IMR-90 (cell line): ENCODE measurements around the gene RNPEP. TPM values are rescaled to one million over a fixed set of nuclear protein-coding genes. Genes with fewer than 3 reads are reported as not detected.

ENCODE experiments used
- ATAC-seq: fragments of 200-7000 bp; cut with Tn5 transposase; 2 replicates; pipeline ENCODE4 v1.9.1; 2020; ENCODE audit warnings: low read depth, mild to moderate bottlenecking, moderate library complexity
- BruUV-seq: library from RNA; stranded (reverse); fragments of 400-500 nt; replicated peaks from 2 replicates; lab custom pipeline; 2021; lab: Mats Ljungman, UMichigan
- CTCF ChIA-PET: fragments of 300-600 bp; formaldehyde crosslinking; extraction: SDS; loops from one replicate; lab custom pipeline; 2021; ENCODE audit warnings: antibody characterized with exemption; lab: Yijun Ruan, JAX
- POLR2A ChIA-PET: fragments of 300-600 bp; sonication (Branson Sonifier 250); formaldehyde crosslinking; loops from one replicate; lab custom pipeline; 2022; ENCODE audit warnings: antibody characterized with exemption; ENCODE audit not compliant: unreplicated experiment; lab: Charles Lee
- DNase-seq: peaks from one replicate; pipeline ENCODE4 v3.0.0; 2013
- H2AFZ ChIP-seq: replicated peaks from 2 replicates; pipeline ENCODE3; 2013; ENCODE audit warnings: low read length, mild to moderate bottlenecking; ENCODE audit not compliant: poor library complexity
- H2AK5ac ChIP-seq: 2 replicates; pipeline ENCODE4 v1.6.1; 2013; ENCODE audit warnings: low read depth, low read length, inconsistent platforms
- H2AK9ac ChIP-seq: replicated peaks from 2 replicates; pipeline ENCODE3; 2013; ENCODE audit warnings: mild to moderate bottlenecking, low read depth, low read length, moderate library complexity; ENCODE audit not compliant: poor library complexity
- H2BK120ac ChIP-seq: 2 replicates; pipeline ENCODE4 v1.6.1; 2013; ENCODE audit warnings: low read depth, low read length, inconsistent platforms
- H2BK15ac ChIP-seq: 3 replicates; pipeline ENCODE4 v1.6.1; 2013; ENCODE audit warnings: low read depth, low read length, inconsistent platforms
- H2BK20ac ChIP-seq: 2 replicates; pipeline ENCODE4 v1.6.1; 2013; ENCODE audit warnings: low read depth, mild to moderate bottlenecking, inconsistent platforms, low read length, moderate library complexity
- H2BK5ac ChIP-seq: 2 replicates; pipeline ENCODE4 v1.6.1; 2013; ENCODE audit warnings: mild to moderate bottlenecking, low read depth, low read length, inconsistent platforms; ENCODE audit not compliant: poor library complexity, severe bottlenecking
- H3K14ac ChIP-seq: replicated peaks from 2 replicates; pipeline ENCODE4 v1.6.1; 2013; ENCODE audit warnings: low read depth, low read length, inconsistent platforms
- H3K18ac ChIP-seq: 2 replicates; pipeline ENCODE4 v1.6.1; 2013; ENCODE audit warnings: low read depth, low read length, control low read depth
- H3K23ac ChIP-seq: 2 replicates; pipeline ENCODE4 v1.6.1; 2013; ENCODE audit warnings: low read depth, low read length, inconsistent platforms
- H3K27ac ChIP-seq: 2 replicates; pipeline ENCODE4 v1.5.1; 2013; ENCODE audit warnings: mild to moderate bottlenecking, control low read depth, low read length; ENCODE audit not compliant: insufficient read depth
- H3K27me3 ChIP-seq: 2 replicates; pipeline ENCODE4 v1.6.1; 2013; ENCODE audit warnings: low read length; ENCODE audit not compliant: control insufficient read depth, insufficient read depth
- H3K36me3 ChIP-seq: 2 replicates; pipeline ENCODE4 v1.6.1; 2013; ENCODE audit warnings: low read length, mixed read lengths; ENCODE audit not compliant: control insufficient read depth, insufficient read depth
- H3K4ac ChIP-seq: 2 replicates; pipeline ENCODE4 v1.6.1; 2013; ENCODE audit warnings: low read depth, low read length, inconsistent platforms
- H3K4me1 ChIP-seq: 2 replicates; pipeline ENCODE4 v1.6.1; 2013; ENCODE audit warnings: low read length, mixed read lengths; ENCODE audit not compliant: control insufficient read depth, insufficient read depth
- H3K4me2 ChIP-seq: 2 replicates; pipeline ENCODE4 v1.6.1; 2013; ENCODE audit warnings: low read depth, mild to moderate bottlenecking, control low read depth, low read length, moderate library complexity
- H3K4me3 ChIP-seq: 2 replicates; pipeline ENCODE4 v1.5.1; 2013; ENCODE audit warnings: low read depth, mild to moderate bottlenecking, control low read depth, low read length, moderate library complexity; ENCODE audit not compliant: insufficient read depth
- H3K56ac ChIP-seq: 2 replicates; pipeline ENCODE4 v1.6.1; 2013; ENCODE audit warnings: low read length, inconsistent platforms; ENCODE audit not compliant: insufficient read depth; ENCODE audit errors: extremely low read depth
- H3K79me1 ChIP-seq, 2 experiments: 2 replicates each; pipeline ENCODE4 v1.6.1; 2013; ENCODE audit warnings: low read length in 2 of 2, inconsistent platforms in 1 of 2, low read depth in 1 of 2
- H3K9ac ChIP-seq: 2 replicates; pipeline ENCODE4 v1.6.1; 2013; ENCODE audit warnings: low read depth, low read length, control low read depth
- H3K9me1 ChIP-seq: 2 replicates; pipeline ENCODE4 v1.6.1; 2013; ENCODE audit warnings: low read length, inconsistent platforms; ENCODE audit not compliant: insufficient read depth
- H3K9me3 ChIP-seq: 2 replicates; pipeline ENCODE4 v1.6.1; 2013; ENCODE audit warnings: low read length; ENCODE audit not compliant: control insufficient read depth, insufficient read depth
- H4K20me1 ChIP-seq: 2 replicates; pipeline ENCODE4 v1.6.1; 2013; ENCODE audit warnings: low read length, inconsistent platforms; ENCODE audit not compliant: insufficient read depth
- H4K5ac ChIP-seq: 2 replicates; pipeline ENCODE4 v1.6.1; 2013; ENCODE audit warnings: mild to moderate bottlenecking, low read depth, low read length, control low read depth
- H4K8ac ChIP-seq, 2 experiments: 2 replicates each; pipeline ENCODE4 v1.6.1; 2013; ENCODE audit warnings: low read depth in 2 of 2, low read length in 2 of 2, control low read depth in 1 of 2, inconsistent platforms in 1 of 2
- H4K91ac ChIP-seq: 2 replicates; pipeline ENCODE4 v1.6.1; 2013; ENCODE audit warnings: low read depth, low read length, inconsistent platforms; ENCODE audit not compliant: insufficient read depth
- BHLHE40 ChIP-seq: fragments of 150-350 bp; IDR thresholded peaks from 2 replicates; pipeline ENCODE4 v1.6.1; 2016; ENCODE audit warnings: mild to moderate bottlenecking, low read depth, low read length
- CEBPB ChIP-seq: IDR thresholded peaks from 2 replicates; pipeline ENCODE4 v1.6.1; 2012; ENCODE audit warnings: low read depth, low read length, improper control_type of control experiment
- ELK1 ChIP-seq: fragments of 150-350 bp; IDR thresholded peaks from 2 replicates; pipeline ENCODE4 v1.6.1; 2016; ENCODE audit warnings: low read depth, mild to moderate bottlenecking, low read length, moderate library complexity, borderline replicate concordance
- FOS ChIP-seq: fragments of 150-350 bp; IDR thresholded peaks from 2 replicates; pipeline ENCODE4 v1.6.1; 2016; ENCODE audit warnings: low read depth, low read length
- MAZ ChIP-seq: IDR thresholded peaks from 2 replicates; pipeline ENCODE4 v1.6.1; 2012; ENCODE audit warnings: low read depth, mild to moderate bottlenecking, low read length, improper control_type of control experiment, moderate library complexity, borderline replicate concordance
- MXI1 ChIP-seq: IDR thresholded peaks from 2 replicates; pipeline ENCODE4 v1.6.1; 2012; ENCODE audit warnings: low read depth, mild to moderate bottlenecking, low read length, moderate library complexity, borderline replicate concordance
- NFE2L2 ChIP-seq: fragments of 150-350 bp; IDR thresholded peaks from 2 replicates; pipeline ENCODE4 v1.6.1; 2016; ENCODE audit warnings: low read depth, mild to moderate bottlenecking, low read length
- POLR2A ChIP-seq: IDR thresholded peaks from 2 replicates; pipeline ENCODE4 v1.6.1; 2012; ENCODE audit warnings: mild to moderate bottlenecking, low read depth, low read length
- RAD21 ChIP-seq: IDR thresholded peaks from 2 replicates; pipeline ENCODE4 v1.6.1; 2012; ENCODE audit warnings: low read length, improper control_type of control experiment
- RFX5 ChIP-seq: IDR thresholded peaks from 2 replicates; pipeline ENCODE4 v1.8.0; 2012; ENCODE audit warnings: low read depth, mild to moderate bottlenecking, low read length, moderate library complexity
- SMC3 ChIP-seq: fragments of 150-350 bp; IDR thresholded peaks from 2 replicates; pipeline ENCODE4 v1.6.1; 2016; ENCODE audit warnings: low read depth, mild to moderate bottlenecking, antibody characterized with exemption, low read length, moderate library complexity
- whole genome bisulfite sequencing, 2 experiments: methylation state at CpG; one replicate each; pipeline versions ENCODE4 v1.1.5 to v1.1.7; 2013; ENCODE audit warnings: missing lambda C conversion rate in 2 of 2; ENCODE audit not compliant: insufficient read length in 1 of 2; ENCODE audit errors: extremely low coverage in 2 of 2; 5-methylcytosine and 5-hydroxymethylcytosine counted together
- dilution Hi-C: fragments of 300-500 bp; cut with HindIII; formaldehyde crosslinking; loops from one replicate; pipeline ENCODE4 v1.14.3; 2018; ENCODE audit warnings: low sequenced_read_pairs; ENCODE audit not compliant: unreplicated experiment
- in situ Hi-C: fragments of 300-500 bp; cut with MboI; formaldehyde crosslinking; loops from 3 replicates; pipeline ENCODE4 v1.14.3; 2019; ENCODE audit warnings: low sequenced_read_pairs, inconsistent platforms, mixed read lengths
- intact Hi-C: fragments of 100-400 bp; cut with micrococcal nuclease; formaldehyde crosslinking; loops from 2 replicates; pipeline ENCODE4 v1.10.0; 2022
- polyA plus RNA-seq, 3 experiments: library from polyadenylated mRNA; depleted of rRNA; stranded (reverse); fragments of >200 nt; gene quantifications; 2 replicates each; pipeline ENCODE4 v1.2.3, GENCODE V29; 2012; ENCODE audit warnings: low replicate concordance in 1 of 3
- total RNA-seq: library from RNA; depleted of rRNA; stranded (reverse); fragments of >200 nt; gene quantifications from 2 replicates; pipeline ENCODE4 v1.2.3, GENCODE V29; 2012
- TF ChIP-seq, protein P1 (sequence below): conservative IDR thresholded peaks from 2 replicates; pipeline ENCODE4 v1.5.1; 2012; ENCODE audit warnings: mild to moderate bottlenecking, low read depth, low read length, improper control_type of control experiment
- TF ChIP-seq, protein P2 (sequence below): fragments of 150-350 bp; IDR thresholded peaks from 2 replicates; pipeline ENCODE4 v1.6.1; 2017; ENCODE audit warnings: mild to moderate bottlenecking, antibody characterized with exemption, low read length, low read depth

The RNPEP gene
- total and polyA plus RNA-seq, 2 of the 4 experiments (the other 2 are of a cell fraction), result 49.8 to 75.4 TPM

GRCh38 chr1:201954263-201955008, 28.0 kb upstream of the RNPEP start:
- Histone ChIP-seq H3K4ac (peak overlapping the region; percentile 94), H3K23ac (peak overlapping the region; percentile 58), H4K5ac (peak overlapping the region; percentile 66), H3K9me3 (no peaks in the 10 kb centered on the region), H3K79me1 (peaks cover 8 to 25% of the 10 kb centered on the region in 2 experiments), H3K18ac (no peak overlapping the region), H3K36me3 (peaks cover 8% of the 10 kb centered on the region; the same call in 1 of the 2 replicates), H2AK9ac (peak overlapping the region; percentile 94), H3K27ac (peak overlapping the region; percentile 73), H3K56ac (0 out of 2 replicates have a peak overlapping the region, but pooled peaks have one; percentile 82), H3K4me2 (peak overlapping the region; percentile 71), H2BK5ac (peak overlapping the region; percentile 90), H3K4me3 (peak overlapping the region; percentile 82), H2BK20ac (no peak overlapping the region), H4K91ac (peak overlapping the region; percentile 83), H4K8ac (peak overlapping the region; percentile 88 to 95), H3K4me1 (peaks cover 2% of the 10 kb centered on the region; the same call in 1 of the 2 replicates), H2BK15ac (peak overlapping the region; percentile 82; the same call in 1 of the 3 replicates), H3K9me1 (peaks cover 3% of the 10 kb centered on the region), H3K9ac (peak overlapping the region; percentile 78), H3K27me3 (no peaks in the 10 kb centered on the region), H3K14ac (peak overlapping the region; percentile 81), H2AK5ac (peak overlapping the region; percentile 93), H4K20me1 (no peaks in the 10 kb centered on the region), H2AFZ (no peak overlapping the region), H2BK120ac (peak overlapping the region; percentile 47; the same call in 1 of the 2 replicates)
- in situ Hi-C loops, result loop anchor here (25.0 kb wide), 1 partner anchor 417 kb away; the partner anchor contains the start of gene NAV1
- ChIA-PET POLR2A (interaction anchor here (0.6 to 0.7 kb wide), 2 partner anchors 18 to 58 kb away, joined by 4 read pairs; no protein-coding TSS in a partner anchor), CTCF (interaction anchor here (0.6 to 1.6 kb wide), 5 partner anchors 8 to 61 kb away, joined by 3 to 6 read pairs (median 3); partner anchors contain the start of gene LMOD1)
- DNase-seq (no peak), ATAC-seq (no peak; the same call in 1 of the 2 replicates)
- WGBS, 2 experiments, result 32% methylated on average over 8 of the region's 24 CpGs; no CpG with 5 or more reads in 1 of the 2 experiments
- TSS peak; percentile 96 for BruUV-seq
- intact Hi-C loops, result loop anchor here (1.0 kb wide), 1 partner anchor 58 kb away; no protein-coding TSS in a partner anchor
- dilution Hi-C loops, result no loop called here
- TF ChIP-seq CEBPB (no peak), MAZ (no peak), NFE2L2 (no peak), RAD21 (no peak), MXI1 (no peak), FOS (no peak), POLR2A (no peak), ELK1 (no peak), BHLHE40 (no peak), RFX5 (no peak), SMC3 (no peak)
- TF ChIP-seq, protein P1, sequence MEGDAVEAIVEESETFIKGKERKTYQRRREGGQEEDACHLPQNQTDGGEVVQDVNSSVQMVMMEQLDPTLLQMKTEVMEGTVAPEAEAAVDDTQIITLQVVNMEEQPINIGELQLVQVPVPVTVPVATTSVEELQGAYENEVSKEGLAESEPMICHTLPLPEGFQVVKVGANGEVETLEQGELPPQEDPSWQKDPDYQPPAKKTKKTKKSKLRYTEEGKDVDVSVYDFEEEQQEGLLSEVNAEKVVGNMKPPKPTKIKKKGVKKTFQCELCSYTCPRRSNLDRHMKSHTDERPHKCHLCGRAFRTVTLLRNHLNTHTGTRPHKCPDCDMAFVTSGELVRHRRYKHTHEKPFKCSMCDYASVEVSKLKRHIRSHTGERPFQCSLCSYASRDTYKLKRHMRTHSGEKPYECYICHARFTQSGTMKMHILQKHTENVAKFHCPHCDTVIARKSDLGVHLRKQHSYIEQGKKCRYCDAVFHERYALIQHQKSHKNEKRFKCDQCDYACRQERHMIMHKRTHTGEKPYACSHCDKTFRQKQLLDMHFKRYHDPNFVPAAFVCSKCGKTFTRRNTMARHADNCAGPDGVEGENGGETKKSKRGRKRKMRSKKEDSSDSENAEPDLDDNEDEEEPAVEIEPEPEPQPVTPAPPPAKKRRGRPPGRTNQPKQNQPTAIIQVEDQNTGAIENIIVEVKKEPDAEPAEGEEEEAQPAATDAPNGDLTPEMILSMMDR, result no peak
- TF ChIP-seq, protein P2, sequence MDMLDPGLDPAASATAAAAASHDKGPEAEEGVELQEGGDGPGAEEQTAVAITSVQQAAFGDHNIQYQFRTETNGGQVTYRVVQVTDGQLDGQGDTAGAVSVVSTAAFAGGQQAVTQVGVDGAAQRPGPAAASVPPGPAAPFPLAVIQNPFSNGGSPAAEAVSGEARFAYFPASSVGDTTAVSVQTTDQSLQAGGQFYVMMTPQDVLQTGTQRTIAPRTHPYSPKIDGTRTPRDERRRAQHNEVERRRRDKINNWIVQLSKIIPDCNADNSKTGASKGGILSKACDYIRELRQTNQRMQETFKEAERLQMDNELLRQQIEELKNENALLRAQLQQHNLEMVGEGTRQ, result no peak
